ENCODE results near the gene RNF151.
"Not testable (repeated sequence)": the region's sequence is repeated elsewhere in the genome, so short reads cannot be mapped to it uniquely, and the experiment has no call there.

Gene RNF151, protein sequence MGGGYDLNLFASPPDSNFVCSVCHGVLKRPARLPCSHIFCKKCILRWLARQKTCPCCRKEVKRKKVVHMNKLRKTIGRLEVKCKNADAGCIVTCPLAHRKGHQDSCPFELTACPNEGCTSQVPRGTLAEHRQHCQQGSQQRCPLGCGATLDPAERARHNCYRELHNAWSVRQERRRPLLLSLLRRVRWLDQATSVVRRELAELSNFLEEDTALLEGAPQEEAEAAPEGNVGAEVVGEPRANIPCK

DNA sequence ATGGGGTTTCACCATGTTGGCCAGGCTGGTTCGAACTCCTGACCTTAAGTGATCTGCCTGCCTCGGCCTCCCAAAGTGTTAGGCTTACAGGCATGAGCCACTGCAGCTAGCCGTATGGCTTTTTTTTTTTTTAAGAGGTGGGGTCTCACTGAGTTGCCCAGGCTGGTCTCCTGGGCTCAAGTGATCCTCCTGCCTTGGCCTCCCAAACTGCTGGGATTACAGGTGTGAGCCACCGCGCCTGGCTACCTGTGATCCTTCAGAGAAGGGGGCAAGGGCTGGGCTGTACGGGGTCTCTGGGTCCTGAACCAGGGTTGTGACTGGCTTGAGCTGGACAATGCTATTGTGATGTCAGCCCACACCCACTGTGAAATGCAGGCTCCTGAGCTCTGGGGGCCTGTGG is at the start of gene RNF151:
Gene RNF151, plus strand, starts transcription at position 397 of the 400 bp plus-strand sequence. CDS start 26 bp downstream, outside the sequence.
- no peak for DNase-seq

DNA sequence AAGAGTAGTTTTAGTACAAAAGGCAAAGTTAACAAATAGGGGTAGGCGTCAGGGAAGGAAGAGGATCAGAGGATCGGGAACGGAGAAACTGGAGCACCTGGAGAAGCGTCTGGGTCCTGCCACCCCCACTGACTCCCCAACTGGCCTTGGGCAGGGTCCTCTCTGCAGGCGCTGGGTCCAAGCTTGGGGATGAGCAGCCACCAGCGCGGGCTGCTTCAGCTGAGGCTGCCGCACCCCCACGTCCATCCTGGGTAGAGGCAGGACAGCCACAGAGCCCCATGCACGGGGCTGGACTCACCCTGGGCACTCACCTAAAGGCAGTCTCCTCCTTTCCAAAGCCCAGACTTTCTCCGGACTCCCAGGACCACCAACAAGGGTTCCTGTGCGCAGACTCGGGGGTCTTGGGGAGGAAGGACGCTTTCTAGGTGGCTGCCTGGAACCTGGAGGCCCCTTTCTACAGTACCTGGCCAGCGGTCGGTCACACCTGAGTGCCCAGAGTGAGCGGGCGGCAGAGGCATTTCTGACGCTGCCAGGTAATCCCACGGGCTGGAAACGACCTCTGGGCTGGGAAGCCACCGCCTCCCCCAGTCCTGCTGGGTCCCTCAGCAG is 49.5 kb upstream of the RNF151 start:
- DNase-seq, result no peak

DNA sequence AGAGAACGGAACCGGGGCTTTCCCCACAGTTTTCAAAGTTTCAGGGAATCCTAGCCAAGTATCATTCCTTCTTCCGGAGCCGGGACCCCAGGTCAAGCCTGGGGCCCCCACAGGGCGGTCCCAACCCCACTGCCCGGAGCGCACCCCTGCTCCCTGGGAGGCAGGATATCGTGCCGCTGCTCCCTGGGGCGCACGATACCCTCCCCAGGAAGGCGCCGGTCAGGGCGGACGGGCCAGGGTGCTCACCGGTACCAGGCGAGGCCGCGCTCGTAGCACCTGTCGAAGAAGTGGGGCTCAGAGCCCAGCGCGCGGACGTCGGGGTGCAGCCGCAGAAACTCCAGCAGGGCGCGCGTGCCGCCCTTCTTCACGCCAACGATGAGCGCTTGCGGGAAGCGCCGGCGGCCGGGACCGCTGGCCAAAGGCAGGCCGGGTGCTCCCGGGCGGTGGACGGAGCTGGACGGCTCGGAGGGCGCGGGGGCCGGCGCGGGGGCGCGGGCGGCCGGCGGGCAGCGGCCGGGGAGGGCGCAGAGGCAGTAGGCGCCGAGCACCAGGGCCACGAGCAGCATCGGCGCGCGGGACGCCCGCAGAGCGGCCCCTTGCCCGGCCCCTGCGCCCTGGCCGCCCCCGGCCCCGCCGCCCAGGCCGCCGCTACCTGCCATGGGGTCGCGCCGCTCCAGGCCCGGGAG is 48.8 kb upstream of the RNF151 start:
- DNase-seq, result no peak

DNA sequence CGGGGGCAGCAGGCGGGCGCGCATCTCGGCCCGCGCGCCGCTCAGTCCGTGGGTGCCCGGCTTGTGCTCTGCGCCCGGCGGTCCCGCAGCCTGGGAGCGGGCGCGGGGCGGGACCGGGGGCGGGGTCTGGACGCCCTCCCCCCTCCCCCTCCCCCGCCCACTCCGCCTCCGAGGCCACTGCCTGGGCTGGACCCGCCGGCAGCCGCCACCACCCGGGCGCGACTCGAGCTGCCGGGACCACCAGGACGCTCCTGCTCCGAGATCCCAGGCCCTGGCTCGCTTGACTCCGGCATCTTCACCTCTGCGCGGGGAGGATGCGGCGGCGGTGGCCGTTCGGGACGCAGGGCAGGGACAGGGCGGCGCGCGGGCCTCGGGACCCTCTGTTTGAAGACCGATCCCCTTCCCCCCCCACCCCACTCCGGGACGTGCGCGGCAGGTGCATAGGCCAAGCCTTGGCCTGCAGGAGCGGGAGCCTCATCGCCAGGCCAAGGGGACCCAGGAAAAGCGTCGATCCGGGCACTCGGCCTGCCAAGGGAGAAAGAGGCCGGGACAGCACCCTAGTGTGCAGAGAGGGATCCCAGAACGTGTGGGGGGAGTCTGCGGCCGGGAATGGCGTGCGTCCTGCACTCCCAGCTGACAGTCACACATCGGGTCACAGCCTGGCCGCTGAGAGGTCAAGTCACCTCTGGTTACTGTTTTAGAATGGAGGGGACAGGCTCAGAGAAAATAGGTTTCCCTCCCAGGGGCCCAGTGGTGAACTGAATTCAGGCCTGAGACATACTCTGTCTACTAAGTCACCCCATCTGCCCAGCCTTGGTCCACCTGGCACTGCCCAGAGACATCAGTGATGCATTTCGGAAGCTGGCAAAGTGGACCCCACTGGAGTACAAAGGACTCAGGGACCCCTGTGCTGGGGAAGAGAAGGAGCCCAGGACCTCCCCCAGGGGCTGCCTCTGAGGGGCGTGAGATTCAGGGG is 48.0 kb upstream of the RNF151 start, which contains the start of gene HS3ST6:
Gene HS3ST6, minus strand, starts transcription at position 65 of the 976 bp plus-strand sequence. CDS start 92 bp downstream, outside the sequence.
- DNase-seq, result no peak

DNA sequence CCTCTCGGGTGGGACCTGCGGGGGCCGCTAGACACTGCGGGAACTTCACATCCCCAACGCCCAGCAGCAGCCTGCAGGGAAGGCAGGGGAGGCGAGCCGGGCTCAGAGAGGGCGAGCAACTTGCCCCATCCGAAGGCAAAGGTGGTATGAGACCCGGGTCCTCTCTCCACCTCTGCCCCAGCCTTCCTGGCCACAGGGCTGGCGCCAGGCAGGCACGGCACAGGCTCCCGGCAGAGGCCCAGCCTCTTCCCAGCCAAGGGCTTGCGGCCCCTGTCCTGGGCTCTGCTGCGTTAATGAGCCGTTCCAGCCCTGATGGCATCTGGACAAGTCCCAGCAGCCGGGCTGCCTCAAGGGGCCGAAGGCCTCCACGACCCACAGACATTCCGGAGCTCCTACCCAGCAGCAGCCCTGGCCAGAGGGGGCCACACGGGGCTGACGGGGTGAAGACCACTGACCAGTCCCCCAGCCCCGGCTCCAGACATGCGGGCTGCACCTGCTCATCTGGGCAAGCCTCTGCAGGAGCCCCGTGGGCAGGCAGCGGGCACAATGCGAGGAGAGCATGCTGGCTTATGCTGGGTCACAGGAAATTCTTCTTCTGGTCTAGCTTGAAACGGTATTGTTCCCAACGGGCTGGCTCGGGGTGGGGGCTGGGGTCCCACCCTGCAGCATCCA is 47.2 kb upstream of the RNF151 start:
- DNase-seq, result no peak

DNA sequence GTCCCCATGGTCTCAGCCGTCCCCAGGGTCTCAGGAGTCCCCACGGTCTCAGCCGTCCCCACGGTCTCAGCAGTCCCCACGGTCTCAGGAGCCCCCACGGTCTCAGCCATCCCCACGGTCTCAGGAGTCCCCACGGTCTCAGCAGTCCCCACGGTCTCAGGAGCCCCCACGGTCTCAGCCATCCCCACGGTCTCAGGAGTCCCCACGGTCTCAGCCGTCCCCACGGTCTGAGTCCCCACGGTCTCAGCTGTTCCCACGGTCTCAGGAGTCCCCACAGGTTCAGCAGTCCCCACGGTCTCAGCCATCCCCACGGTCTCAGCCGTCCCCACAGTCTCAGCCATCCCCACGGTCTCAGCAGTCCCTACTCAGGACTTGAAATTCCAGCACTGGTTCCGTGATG is 46.5 kb upstream of the RNF151 start:
- not testable (repeated sequence) for DNase-seq

DNA sequence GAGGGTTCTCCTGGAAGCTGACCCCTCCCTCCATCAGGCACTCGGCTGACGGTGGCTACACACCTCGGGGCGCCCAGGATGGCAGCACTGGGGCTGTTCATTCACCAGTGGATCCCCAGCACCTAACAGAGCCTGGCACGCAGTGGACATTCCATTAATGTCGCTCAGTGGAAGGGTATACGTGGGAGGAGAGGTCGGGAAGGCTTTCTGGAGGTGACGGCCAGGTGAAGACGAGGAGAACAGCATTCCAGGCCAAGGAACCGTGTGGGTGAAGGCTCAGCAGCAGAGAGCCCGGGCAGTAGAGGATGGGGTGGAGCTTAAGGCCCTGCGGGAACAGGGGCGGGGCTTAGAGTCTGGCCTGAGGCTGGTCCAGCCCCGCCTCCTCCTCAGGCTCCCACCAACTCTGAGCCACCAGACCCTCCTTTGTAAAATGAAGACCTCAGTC is 45.9 kb upstream of the RNF151 start:
- DNase-seq, result peak; percentile 46

DNA sequence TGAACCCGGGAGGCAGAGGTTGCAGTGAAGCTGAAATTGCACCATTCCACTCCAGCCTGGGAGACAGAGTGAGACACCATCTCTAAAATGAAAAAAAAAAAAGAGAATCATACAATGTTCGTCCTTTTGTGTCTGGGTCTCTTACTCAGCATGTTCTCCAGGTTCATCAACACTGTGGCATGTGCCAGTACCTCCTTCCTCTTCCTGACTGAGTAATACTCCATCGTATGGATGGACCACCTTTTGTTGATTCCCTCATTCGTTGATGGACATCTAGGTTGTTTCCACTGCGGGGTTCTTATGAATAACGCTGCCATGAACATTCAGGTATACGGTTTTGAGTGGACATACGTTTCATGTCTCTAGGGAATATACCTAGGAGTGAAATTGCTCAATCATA is 44.3 kb upstream of the RNF151 start:
- DNase-seq, result no peak

DNA sequence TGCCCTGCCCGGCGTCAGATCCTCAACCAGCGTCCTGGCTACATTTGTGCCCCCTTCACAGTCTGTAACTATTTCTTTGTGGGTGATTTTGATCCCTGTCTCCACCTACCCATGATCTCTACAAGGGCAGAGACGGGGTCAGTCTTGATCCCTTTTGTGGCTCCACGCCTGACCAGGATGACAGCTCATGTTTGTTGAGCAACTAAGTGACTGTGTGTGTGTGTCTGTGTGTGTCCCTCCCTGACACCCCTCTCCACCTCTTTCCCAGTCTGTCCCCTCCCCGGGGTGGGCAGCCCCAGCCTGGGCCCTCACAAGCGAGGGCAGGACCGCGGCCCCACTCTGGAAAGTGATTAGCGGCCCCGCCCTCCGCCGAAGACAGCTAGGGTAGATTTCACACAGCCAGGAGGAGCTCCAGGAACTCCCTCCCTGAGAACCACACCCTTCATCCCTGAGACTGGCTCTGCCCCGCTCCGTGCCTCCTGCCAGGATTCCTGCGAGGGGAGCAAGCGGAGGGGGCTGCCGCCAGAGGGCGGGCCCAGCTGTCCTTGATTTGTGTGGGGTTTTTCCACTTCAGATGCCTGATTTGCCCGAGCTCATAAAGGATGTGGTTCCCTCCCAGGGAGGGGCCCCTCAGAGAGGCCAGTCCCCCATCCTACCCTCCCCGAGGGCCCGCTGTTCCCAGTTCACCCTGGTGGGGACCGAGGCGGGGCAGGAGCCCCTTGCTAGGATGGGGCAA is 43.2 kb upstream of the RNF151 start:
- DNase-seq, result peak; percentile 46

DNA sequence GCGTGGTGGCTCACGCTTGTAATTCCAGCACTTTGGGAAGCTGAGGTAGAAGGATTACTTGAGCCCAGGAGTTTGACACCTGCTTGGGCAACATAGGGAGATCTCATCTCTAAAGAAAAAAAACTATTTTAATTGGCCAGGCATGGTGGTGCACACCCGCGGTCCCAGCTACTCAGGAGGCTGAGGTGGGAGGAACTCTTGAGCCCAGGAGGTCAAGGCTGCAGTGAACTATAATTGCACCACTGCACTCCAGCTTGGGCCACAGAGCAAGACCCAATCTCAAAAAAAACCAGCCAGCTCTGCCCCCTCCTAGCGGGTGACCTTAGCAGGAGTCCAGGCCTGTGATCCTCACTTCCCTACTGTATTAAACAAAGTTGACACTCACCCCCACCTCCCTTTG is 42.6 kb upstream of the RNF151 start:
- DNase-seq, result peak; percentile 42

DNA sequence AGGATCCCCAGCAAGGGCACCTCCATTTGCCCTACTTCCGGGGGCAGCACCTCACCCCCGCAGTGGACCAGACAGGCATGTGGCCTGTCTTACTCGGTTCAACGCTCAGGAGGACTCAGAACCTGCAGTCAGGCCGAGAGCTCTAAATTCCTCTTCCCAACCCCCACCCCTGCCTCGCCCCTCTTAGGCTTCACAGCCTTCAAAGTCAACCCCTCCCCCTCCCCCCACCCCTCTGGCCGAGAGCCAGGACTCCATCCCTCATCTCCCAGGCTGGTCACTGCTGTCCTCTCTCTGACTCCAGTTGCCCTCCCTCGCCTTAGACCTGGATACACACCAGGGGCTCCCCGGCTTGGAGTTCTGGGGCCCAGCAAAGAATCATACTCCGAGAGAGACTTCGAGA is 40.4 kb upstream of the RNF151 start:
- no peak for DNase-seq

DNA sequence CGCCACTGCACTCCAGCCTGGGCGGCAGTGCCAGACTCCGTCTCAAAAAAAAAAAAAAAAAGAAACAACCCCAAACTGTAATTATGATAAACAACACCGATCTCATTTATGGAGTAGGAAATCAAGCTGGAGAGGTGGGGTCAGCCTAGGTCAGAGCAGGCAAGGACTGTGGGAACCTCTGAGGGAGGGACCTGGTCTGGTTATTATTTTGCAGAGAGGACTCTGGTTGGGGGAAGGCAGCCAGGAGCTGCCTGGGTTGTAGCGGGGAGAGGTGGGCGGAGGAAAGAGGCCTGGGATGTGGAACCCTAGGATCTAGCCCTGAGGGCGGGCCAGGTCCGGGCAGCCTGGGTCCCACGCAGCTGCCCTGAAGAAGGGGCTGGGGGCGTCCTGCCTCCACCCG is 37.6 kb upstream of the RNF151 start:
- no peak for DNase-seq

DNA sequence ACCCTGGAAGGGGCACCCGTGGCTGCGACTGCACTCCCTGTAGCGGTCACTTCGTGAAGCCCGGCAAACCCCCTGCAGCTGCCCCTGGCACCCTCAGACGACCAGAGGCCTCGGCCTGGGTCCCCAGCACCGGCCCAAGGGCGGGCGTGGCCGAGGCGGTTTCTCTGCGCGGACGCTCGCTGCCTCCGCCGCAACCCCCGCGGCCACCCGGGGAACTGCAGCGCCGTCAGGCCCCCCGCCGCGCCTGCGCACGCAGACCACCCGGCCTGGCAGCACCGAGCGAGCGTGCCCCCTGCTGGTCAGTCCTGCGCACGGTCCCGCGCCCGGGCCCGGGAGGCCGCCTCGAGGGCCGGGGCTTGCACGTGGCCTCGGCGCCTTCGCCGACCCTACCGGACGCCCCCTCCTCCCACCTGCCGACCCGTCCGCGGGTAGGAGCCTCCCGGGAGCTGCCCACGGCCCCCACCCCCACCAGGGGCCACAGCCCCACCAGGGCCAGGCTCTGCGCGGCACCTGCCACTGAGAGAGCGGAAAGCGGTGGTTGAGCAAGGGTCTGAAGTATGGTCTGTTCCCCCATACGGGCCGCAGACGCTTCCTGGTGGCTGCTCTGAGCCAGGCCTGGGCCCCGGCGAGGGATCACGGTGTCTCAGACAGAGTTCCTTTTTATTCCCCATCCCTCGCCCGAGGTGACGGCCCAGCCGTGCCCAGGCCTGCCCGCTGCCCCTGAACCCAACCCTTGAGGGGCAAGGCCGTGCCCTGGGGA is 36.9 kb upstream of the RNF151 start:
- DNase-seq, result peak; percentile 70

DNA sequence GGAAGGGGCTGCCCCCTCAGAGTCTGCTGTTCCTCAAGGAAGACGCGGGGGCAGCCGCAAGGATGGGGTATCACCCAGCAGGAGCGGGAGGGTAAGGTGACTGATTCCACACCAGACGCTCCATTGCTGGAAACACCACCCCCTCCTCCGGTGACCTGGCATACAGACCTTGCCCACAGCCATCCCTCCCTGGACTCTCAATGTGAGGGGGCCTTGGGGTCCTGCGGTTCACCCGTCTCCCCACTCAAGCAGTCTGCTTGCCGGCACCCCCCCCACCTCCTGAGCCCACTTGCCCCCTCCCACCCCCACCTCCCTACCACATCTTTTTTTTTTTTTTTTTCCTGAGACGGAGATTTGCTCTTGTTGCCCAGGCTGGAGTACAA is 36.3 kb upstream of the RNF151 start:
- DNase-seq, result no peak

DNA sequence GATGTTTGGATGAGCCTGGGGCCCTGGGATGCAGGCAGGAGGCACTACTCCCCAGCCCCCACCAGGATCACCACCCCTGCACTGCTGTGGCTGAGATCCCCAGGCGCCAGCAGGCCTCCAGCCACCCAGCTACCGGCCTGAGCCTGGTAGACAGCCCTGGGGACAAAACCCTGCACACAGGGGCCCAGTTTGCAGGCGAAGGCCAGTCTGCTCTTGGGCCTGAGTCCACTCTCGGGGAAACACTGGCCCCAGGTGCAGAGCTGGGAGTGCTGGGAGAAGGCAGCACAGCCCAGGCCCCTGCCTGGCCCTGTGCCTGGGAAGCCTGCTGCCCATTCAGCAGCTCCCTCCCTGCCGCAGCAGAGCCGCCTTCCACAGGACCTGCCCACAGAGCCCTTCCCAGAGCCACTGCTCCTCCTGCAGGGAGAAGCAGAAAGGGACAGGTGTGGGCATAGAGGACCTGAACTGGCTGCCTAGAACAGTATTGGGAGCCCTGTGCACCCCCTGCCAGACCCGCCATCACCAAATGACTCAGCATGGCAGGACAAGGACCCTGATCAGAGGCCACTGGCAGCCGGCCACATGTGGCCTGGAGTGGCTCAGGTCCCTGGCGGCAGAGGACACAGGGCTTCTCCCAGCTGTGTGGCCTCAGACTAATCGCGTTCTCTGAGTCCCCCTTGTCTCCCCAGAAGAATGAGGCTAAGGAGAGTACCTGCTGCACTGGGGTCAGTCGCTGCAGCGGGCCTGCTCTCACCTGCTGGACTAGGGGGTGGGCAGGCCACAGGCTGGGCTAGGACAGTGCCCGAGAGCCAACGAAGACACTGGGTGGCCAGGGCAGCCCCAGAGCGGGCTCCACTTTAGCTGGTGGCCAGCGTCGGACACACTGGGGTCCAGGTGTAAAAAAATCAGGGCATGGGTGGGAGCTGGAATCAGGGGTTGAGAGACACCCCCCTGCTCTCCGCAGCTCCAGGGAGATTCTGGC is 34.3 kb upstream of the RNF151 start:
- peak; percentile 11 for DNase-seq

DNA sequence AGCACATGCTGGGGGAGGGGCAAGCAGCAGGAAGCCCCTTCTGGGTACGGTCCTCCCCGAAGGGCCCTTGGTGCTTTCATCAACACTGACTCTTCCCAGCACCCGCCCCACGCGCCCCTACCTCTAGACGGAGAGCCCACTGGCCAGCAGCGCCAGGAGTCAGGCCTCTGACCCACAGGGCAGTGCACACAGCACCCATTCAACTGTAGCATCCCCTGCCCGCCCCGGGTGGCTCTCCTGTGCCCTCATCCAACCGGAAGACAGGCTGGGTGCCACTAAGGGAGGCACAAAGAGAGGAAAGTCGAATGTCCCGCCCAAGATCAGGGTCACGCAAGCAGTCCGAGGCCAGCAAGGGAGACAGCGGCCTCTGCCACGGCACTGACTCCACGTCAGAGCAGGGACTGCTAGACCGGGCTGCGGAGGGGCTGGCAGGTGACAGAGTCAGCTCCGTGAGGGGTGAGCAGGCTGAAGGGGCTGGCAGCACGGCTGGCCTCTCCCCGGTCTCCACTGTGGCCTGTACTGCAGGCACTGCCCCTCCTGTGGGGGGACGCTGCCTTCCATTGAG is 33.5 kb upstream of the RNF151 start:
- no peak for DNase-seq

DNA sequence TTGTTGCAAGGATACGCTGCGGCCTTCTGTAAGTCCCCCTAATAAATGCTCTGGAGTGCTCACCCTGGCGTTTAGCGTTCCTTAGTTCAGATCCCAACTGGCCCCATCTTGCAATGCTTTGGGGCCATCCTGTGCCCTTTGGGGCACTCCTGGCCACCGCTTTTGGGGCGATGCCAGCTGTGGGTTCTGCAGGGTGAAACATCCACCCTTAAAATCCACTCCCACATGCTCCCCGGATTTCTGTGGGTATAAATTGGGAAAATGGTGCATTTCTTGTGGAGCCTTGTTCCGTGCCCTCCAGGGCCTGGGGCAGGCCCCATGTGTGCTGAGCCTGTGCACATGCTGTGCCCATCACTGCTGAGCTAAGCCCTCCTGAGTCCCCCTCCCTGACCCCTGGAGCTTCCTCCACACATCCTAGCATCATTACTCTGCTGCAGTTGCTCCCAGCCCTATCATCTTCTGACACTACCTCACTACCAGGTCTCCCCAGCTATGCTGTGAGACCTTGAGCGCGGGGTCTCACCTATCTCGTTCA is 29.6 kb upstream of the RNF151 start:
- no peak for DNase-seq

DNA sequence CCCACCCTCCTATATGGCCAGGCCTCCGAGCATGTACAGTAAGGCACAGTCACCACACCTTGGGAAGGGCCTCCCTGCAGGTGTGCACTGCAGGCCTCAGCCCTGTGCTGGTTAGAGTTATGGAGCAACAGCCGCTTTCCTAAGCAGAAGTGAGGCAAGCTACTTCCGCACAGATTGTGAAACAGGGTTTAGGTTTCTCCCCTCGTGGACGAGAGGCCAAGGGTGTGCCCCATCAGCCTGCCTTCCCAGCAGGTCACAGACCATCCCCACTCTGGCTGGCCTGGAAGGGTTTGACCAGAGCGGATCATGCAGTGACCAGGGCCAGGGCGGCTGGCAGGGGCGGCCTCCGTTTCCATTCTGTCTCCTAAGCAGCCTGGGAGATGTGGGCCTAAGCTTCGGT is 28.3 kb upstream of the RNF151 start:
- peak; percentile 87 for DNase-seq

DNA sequence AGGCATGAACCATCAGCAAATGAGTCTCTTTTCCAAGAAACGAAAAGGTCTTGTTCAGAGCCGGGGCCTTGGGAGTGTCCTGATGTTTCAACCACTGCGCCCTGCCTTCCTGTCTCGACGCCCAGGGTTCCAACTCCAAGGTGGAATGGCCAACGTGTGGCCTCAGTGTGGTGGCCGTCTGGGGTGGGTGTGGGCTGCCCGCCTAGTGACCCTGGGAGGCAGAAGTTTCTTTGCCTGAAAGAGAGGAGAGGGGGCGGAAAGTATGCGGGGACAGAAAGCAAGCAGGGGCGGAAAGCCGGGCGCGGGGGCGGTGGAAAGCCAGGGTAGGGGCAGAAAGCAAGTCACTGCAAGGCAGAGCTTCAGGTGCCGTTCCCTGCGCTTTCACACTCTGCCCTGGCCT is 27.7 kb upstream of the RNF151 start:
- DNase-seq, result no peak

All from MV-4-11 (cell line).